SK-N-SH (cell line): ENCODE results near the gene TEX38.

Experiments
- CHD2 ChIP-seq: fragments of 150-350 bp; IDR thresholded peaks from 2 replicates; pipeline ENCODE4 v1.6.1; 2018; ENCODE audit warnings: low read length; ENCODE audit not compliant: partially characterized antibody
- CTCF ChIP-seq: fragments of 200-600 bp; sonication (generic); IDR thresholded peaks from 2 replicates; pipeline ENCODE4 v1.6.1; 2017; ENCODE audit warnings: antibody characterized with exemption, mild to moderate bottlenecking, moderate library complexity
- FOXJ3 ChIP-seq: sonication (generic); formaldehyde crosslinking; IDR thresholded peaks from 2 replicates; pipeline ENCODE4 v1.5.1; 2020; ENCODE audit warnings: mild to moderate bottlenecking, missing genetic modification reagents
- POLR2AphosphoS5 ChIP-seq: IDR thresholded peaks from 2 replicates; pipeline ENCODE4 v1.6.1; 2012; ENCODE audit warnings: low read depth, low read length
- RAD21 ChIP-seq: IDR thresholded peaks from 2 replicates; pipeline ENCODE4 v1.6.1; 2012; ENCODE audit warnings: mild to moderate bottlenecking, low read length
- TEAD4 ChIP-seq: IDR thresholded peaks from 2 replicates; pipeline ENCODE4 v1.4.0; 2012; ENCODE audit warnings: mild to moderate bottlenecking, borderline replicate concordance; ENCODE audit not compliant: insufficient read depth
- YY1 ChIP-seq: IDR thresholded peaks from 2 replicates; pipeline ENCODE4 v1.4.0; 2012; ENCODE audit warnings: low read depth, mild to moderate bottlenecking
- TF ChIP-seq, protein P1 (sequence below): IDR thresholded peaks from 2 replicates; pipeline ENCODE4 v1.6.1; 2012; ENCODE audit warnings: mild to moderate bottlenecking, low read depth, low read length, moderate library complexity
- TF ChIP-seq, protein P2 (sequence below): fragments of 150-350 bp; IDR thresholded peaks from 2 replicates; pipeline ENCODE4 v1.6.1; 2017; ENCODE audit warnings: antibody characterized with exemption, low read length, low read depth, borderline replicate concordance

DNA sequence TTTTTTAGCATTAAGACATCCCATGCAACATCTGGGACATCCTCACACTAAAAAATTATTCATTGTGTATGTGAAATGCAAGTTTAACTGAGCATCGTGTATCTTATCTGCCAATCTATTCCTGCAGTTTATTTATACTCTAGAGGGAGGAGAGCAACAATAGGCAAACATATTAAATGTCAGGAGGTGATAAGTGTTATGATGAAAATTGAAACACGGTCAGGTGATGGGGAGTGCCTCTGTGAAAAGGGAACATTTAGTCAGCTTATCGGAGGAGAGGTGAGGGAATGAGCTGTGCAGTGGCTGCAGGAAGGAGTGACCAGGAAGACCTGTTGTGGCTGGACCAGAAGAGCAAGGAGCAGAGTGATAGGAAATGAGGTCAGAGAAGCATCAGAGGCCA, 48.0 kb downstream of the TEX38 start:
- no peak for TF ChIP-seq CTCF
- no peak for TF ChIP-seq POLR2AphosphoS5
- no peak for TF ChIP-seq RAD21
- no peak for TF ChIP-seq YY1
- no peak for TF ChIP-seq CHD2
- TF ChIP-seq FOXJ3 (CRISPR knock-in tag) = no peak
- TF ChIP-seq, protein P1, sequence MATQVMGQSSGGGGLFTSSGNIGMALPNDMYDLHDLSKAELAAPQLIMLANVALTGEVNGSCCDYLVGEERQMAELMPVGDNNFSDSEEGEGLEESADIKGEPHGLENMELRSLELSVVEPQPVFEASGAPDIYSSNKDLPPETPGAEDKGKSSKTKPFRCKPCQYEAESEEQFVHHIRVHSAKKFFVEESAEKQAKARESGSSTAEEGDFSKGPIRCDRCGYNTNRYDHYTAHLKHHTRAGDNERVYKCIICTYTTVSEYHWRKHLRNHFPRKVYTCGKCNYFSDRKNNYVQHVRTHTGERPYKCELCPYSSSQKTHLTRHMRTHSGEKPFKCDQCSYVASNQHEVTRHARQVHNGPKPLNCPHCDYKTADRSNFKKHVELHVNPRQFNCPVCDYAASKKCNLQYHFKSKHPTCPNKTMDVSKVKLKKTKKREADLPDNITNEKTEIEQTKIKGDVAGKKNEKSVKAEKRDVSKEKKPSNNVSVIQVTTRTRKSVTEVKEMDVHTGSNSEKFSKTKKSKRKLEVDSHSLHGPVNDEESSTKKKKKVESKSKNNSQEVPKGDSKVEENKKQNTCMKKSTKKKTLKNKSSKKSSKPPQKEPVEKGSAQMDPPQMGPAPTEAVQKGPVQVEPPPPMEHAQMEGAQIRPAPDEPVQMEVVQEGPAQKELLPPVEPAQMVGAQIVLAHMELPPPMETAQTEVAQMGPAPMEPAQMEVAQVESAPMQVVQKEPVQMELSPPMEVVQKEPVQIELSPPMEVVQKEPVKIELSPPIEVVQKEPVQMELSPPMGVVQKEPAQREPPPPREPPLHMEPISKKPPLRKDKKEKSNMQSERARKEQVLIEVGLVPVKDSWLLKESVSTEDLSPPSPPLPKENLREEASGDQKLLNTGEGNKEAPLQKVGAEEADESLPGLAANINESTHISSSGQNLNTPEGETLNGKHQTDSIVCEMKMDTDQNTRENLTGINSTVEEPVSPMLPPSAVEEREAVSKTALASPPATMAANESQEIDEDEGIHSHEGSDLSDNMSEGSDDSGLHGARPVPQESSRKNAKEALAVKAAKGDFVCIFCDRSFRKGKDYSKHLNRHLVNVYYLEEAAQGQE = no peak
- TF ChIP-seq, protein P2, sequence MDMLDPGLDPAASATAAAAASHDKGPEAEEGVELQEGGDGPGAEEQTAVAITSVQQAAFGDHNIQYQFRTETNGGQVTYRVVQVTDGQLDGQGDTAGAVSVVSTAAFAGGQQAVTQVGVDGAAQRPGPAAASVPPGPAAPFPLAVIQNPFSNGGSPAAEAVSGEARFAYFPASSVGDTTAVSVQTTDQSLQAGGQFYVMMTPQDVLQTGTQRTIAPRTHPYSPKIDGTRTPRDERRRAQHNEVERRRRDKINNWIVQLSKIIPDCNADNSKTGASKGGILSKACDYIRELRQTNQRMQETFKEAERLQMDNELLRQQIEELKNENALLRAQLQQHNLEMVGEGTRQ = no peak
- no peak for TF ChIP-seq TEAD4
